GM21528 (cell line): ENCODE results near the gene ALG13.
"Not testable (repeated sequence)": the region's sequence is repeated elsewhere in the genome, so short reads cannot be mapped to it uniquely, and the experiment has no call there.

Source experiments
- ATAC-seq: cut with Tn5 transposase; IDR thresholded peaks from one replicate; pipeline ENCODE4 v1.9.1; 2021; ENCODE audit warnings: mild to moderate bottlenecking, moderate library complexity; ENCODE audit not compliant: unreplicated experiment, low FRiP score

The ALG13 gene

GRCh38 chrX:111680988-111681779 lies at the start of gene ALG13:
Gene ALG13, plus strand, starts transcription at chrX:111681170. Its CDS starts 49 bp downstream, at chrX:111681219.
- ATAC-seq: peak; percentile 99

- ATAC-seq: no peak
Measured at GRCh38 chrX:111634823-111635729, 45.9 kb upstream of the ALG13 start.

- no peak for ATAC-seq
Measured at GRCh38 chrX:111641969-111642368, 39.0 kb upstream of the ALG13 start.

- ATAC-seq: not testable (repeated sequence)
Measured at GRCh38 chrX:111645165-111645564, 35.8 kb upstream of the ALG13 start.

- no peak for ATAC-seq
Measured at GRCh38 chrX:111645607-111646006, 35.4 kb upstream of the ALG13 start.

- no peak for ATAC-seq
Measured at GRCh38 chrX:111646515-111646914, 34.5 kb upstream of the ALG13 start.

GRCh38 chrX:111648802-111649201 lies 32.2 kb upstream of the ALG13 start:
- no peak for ATAC-seq

GRCh38 chrX:111649638-111650037 lies 31.3 kb upstream of the ALG13 start:
- ATAC-seq: no peak

- ATAC-seq: no peak
Measured at GRCh38 chrX:111650845-111651244, 30.1 kb upstream of the ALG13 start.

- ATAC-seq: no peak
Measured at GRCh38 chrX:111652719-111653118, 28.3 kb upstream of the ALG13 start.

- no peak for ATAC-seq
Measured at GRCh38 chrX:111661241-111661640, 19.7 kb upstream of the ALG13 start.

- no peak for ATAC-seq
Measured at GRCh38 chrX:111662292-111662691, 18.7 kb upstream of the ALG13 start.

- no peak for ATAC-seq
Measured at GRCh38 chrX:111671668-111672067, 9.3 kb upstream of the ALG13 start.

GRCh38 chrX:111687305-111687704 lies 6.3 kb downstream of the ALG13 start:
- no peak for ATAC-seq

- ATAC-seq: no peak
Measured at GRCh38 chrX:111695297-111695880, 14.4 kb downstream of the ALG13 start.

- ATAC-seq: no peak
Measured at GRCh38 chrX:111719426-111720210, 38.6 kb downstream of the ALG13 start.

- ATAC-seq: no peak
Measured at GRCh38 chrX:111728096-111728495, 47.1 kb downstream of the ALG13 start.

- no peak for ATAC-seq
Measured at GRCh38 chrX:111731351-111731750, 50.4 kb downstream of the ALG13 start.

- no peak for ATAC-seq
Measured at GRCh38 chrX:111736571-111736970, 55.6 kb downstream of the ALG13 start.

- ATAC-seq: no peak
Measured at GRCh38 chrX:111742018-111742417, 61.0 kb downstream of the ALG13 start.
